GM13976 (cell line): ENCODE results near the gene AKAP1.

Experiments used
- DNase-seq: peaks from one replicate; pipeline ENCODE4 v3.0.0; 2012; ENCODE audit warnings: low spot score
- CTCF ChIP-seq: IDR thresholded peaks from 2 replicates; pipeline ENCODE4 v1.5.1; 2012; ENCODE audit warnings: borderline replicate concordance, mild to moderate bottlenecking; ENCODE audit not compliant: insufficient read depth; ENCODE audit errors: extremely low read depth, missing control alignments, control extremely low read depth
- in situ Hi-C: fragments of 300-500 bp; cut with MboI; formaldehyde crosslinking; loops from one replicate; pipeline ENCODE4 v1.12.0; 2022; ENCODE audit warnings: low sequenced_read_pairs, mixed read lengths, inconsistent platforms; ENCODE audit not compliant: unreplicated experiment

AKAP1 gene

GRCh38 chr17:57113011-57113410 lies 28.0 kb downstream of the AKAP1 start:
- TF ChIP-seq CTCF: no peak
- in situ Hi-C loops: no loop called here
- no peak for DNase-seq

- DNase-seq: no peak
- in situ Hi-C loops: no loop called here
- no peak for TF ChIP-seq CTCF
Observed at GRCh38 chr17:57113656-57114055, 28.6 kb downstream of the AKAP1 start.

- peak; percentile 83 for TF ChIP-seq CTCF
- DNase-seq: peak; percentile 81
- in situ Hi-C loops: no loop called here
Observed at GRCh38 chr17:57114085-57114673, 29.1 kb downstream of the AKAP1 start.

- DNase-seq: no peak
- in situ Hi-C loops: no loop called here
- no peak for TF ChIP-seq CTCF
Observed at GRCh38 chr17:57115377-57115776, 30.3 kb downstream of the AKAP1 start.

GRCh38 chr17:57115916-57116315 lies 30.9 kb downstream of the AKAP1 start:
- DNase-seq: no peak
- in situ Hi-C loops: no loop called here
- TF ChIP-seq CTCF: no peak

GRCh38 chr17:57117798-57118197 lies 32.8 kb downstream of the AKAP1 start:
- in situ Hi-C loops: no loop called here
- DNase-seq: no peak
- TF ChIP-seq CTCF: no peak
